Putamen (tissue), 1 donor: ENCODE results near the gene AGPAT4.

Experiments used
- DNase-seq: peaks from one replicate; pipeline ENCODE4 v3.0.0-alpha.2; 2016; ENCODE audit warnings: low spot score

AGPAT4 gene

DNA sequence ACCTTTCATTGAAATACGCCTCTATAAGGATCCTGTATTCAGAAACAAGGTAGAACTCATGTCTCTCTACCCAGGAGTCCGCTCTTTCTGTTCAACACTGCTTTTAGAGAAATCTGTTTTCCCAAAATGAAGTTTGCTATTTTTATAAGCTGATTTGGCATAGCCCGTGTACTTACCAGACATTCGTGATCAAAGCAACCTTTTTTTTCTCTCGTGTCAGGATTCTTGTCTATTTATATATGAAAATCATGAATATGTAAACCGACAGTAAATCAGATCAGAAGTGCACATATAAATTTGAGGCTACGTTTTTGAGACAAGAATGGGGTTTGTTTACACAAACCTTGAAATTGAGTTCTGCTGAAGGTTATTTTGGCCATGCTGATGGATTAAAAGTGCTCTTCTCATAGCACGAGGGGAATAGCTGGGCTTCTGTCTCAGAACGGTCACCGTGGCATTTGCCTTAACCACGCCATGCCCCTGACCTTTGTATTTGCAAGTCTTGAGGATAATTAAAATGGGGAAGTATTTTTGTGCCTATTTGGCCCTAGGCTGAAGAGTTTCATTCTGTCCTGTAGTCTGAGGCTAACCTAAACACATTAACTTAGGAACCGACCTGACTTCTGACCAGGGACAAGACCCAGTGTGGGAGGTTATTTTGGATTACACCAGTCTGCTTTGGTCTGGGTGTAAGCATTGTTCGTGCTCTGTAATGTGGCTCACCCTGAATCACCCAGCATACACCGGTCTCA lies 163.7 kb downstream of the AGPAT4 start:
- DNase-seq: no peak

DNA sequence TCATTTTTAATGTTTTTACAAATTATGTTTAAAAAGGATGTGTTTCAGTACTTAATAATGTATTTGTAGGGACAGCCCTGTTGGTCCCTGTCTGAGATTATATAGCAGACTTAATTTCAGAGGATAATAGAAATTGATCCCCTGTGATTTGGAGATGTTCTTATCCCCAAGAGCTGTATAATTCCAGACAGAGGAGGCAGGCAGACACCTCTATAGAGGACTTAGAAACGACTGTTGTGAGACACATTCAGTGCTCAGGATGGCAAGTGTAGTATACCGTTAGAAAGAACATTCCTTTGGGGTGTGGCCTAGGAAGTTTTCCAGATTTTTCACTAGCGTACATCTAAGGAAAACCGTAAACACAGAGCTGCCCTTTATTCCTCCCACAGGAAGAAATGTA lies 164.5 kb downstream of the AGPAT4 start:
- DNase-seq: no peak

GRCh38 chr6:161108916-161109315 lies 164.9 kb downstream of the AGPAT4 start:
- DNase-seq: no peak

GRCh38 chr6:161107779-161108730 lies 165.8 kb downstream of the AGPAT4 start:
- no peak for DNase-seq

GRCh38 chr6:161105408-161105807 lies 168.5 kb downstream of the AGPAT4 start:
- no peak for DNase-seq

DNA sequence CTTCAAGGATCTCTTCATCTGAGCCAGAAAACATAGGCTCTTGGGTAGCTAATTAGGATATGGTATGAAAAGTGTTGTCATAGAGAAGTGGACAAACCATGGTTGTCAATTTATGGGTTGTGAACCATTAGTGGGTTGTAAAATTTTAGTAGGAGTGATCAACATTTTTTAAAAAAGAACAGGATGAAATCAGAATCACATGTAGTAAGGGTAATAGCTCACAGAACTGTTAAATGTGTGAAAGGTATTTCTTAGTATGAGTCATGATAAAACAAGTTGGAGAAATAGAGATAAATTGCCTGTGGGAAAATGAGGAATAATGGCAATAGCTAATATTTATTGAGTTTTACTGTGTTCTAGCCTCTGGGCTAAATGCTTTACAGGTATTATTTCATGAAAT lies 168.9 kb downstream of the AGPAT4 start:
- no peak for DNase-seq

DNA sequence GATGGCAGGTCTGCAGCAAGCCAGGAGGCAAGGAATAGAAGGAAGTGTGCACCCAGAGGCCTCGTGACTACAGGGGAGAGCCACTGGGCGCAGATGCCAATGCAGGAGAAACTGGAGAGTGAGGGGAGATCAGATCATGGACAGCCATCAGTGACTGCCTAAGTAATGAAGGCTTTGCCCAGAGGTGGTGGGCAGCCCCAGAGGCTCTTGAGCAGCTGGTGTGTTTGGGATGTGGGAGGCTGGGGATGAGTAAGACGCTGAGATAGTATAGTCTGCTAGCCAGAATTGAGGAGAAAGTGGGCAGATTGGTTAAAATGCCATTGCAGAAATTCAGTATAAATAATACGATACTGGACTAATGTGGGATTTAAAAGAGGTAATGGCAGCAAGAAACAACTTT lies 170.4 kb downstream of the AGPAT4 start:
- DNase-seq: no peak

GRCh38 chr6:161101517-161101916 lies 172.3 kb downstream of the AGPAT4 start:
- DNase-seq: no peak

- DNase-seq: peak; percentile 53
These were observed 173.8 kb downstream of the AGPAT4 start for GRCh38 chr6:161100072-161100471.

GRCh38 chr6:161095916-161096315 lies 177.9 kb downstream of the AGPAT4 start:
- no peak for DNase-seq

DNA sequence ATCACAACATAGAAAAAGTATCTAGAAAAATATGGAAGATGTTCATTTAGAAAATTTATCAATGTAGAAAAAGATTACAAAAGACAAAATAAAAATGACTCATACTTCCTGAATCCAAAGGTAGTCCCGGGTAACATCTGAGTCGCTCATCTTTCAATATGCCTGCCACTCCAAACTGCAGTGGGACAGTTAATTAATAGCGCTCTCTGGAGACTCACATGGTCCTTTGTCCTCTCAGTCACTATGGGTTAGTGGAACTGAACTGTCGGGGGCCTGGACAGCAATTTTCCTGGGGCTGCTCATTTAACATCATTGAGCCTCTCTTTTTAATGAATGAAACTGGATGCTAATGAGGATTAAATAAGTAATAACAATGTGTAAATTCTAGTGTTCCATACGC lies 178.9 kb downstream of the AGPAT4 start:
- DNase-seq: no peak

DNA sequence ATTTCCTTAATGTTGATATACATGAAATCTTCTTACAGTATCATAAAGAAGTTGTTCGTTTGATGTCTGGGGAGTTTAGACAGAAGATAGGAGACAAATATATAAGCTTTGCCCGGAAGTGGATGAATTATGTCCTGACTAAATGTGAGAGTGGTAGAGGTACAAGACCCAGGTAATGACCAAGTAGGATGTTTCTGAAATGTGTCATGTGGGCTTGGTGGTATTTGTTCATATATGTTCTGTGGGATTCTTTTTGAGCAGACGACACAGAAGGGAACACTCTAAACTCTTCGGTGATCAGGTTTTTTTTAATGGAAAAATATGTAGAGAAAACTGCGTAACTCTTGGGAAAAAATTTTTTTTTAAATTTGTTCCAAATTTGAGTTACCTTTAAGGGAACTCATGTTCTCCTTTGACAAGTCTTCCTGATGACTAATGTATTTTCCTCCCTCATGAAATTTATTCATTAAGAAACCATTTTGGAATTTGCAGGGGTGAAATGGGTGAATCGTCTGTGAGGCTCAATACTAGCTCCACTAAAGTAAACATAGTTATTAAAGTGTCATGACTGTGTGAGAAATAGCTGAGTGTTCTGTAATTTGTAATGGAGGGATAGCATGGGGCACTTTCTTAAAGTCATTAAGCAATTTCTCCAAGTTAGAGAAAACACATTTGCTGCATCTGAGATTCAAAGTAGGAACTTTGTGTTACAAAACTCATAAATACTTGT lies 181.7 kb downstream of the AGPAT4 start:
- DNase-seq: no peak

DNA sequence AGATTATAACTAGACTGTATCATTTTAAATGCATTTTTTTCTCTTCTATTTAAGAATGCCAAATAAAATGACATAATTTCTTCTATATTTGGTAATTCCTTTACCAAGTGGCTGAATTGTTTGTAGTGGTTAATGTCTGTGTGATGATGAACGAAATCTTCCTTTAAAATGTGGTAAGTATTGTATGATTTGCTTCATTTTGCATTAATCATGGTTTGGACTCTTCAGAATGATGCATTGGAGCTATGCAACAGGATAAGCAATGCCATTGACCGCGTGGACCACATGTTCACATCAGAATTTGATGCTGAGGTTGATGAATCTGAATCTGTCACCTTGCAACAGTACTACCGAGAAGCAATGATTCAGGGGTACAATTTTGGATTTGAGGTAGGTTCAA lies 182.7 kb downstream of the AGPAT4 start:
- no peak for DNase-seq

DNA sequence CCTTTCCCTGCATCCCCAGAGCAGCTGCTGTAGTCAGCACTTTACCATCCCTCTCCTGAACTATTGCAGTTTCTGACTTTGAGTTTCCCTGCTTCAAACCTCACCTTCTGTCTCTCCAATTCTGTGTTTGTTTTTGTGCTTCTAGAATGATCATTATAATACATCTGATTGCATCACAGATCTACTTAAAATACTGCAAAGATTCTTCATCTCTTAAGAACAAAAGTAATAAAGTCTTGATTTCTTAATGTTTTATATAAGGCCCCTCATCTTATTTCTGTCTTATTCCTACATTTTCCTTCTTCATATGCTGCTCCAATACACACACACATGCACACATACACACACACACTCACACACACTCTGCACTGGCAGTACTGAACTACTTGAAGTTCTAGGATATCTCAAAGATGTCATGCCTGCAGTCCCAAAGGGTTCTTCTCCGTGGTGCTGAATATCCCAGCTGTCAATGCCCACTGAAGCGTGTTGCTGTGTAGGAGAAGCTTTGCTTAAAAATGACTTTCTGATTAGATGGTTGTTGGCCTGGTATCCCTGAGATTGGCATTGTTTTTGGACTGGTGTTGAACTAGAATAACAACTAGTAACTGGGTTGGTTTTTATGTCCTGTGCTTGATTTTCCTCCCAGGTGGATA lies 185.1 kb downstream of the AGPAT4 start:
- no peak for DNase-seq

GRCh38 chr6:161085246-161085645 lies 188.6 kb downstream of the AGPAT4 start:
- no peak for DNase-seq

DNA sequence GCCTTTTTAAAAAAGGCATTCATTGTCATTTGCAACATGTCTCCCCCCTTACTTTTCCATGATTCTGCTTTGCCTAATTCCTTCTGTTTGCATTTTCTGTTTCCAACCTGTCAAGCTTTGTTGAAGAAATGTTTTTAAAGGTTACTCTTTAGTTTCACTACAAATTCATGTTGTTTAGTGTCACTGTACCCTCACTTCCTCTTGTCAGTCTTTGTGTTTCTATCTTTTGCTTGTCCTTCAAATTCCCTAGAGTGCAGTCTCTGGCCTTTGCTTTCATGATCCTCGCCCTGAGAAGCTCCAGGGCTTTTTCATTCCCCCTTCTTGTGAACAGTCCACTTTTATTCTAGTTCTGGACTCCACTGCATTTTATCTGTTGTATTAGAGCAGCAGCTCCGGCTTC lies 191.6 kb downstream of the AGPAT4 start:
- no peak for DNase-seq

- peak; percentile 24 for DNase-seq
These were observed 193.4 kb downstream of the AGPAT4 start for GRCh38 chr6:161080263-161080970.
